ENCODE data around the gene SLC22A8. TPM values are rescaled to one million over a fixed set of nuclear protein-coding genes. Genes with fewer than 3 reads are reported as not detected.

The SLC22A8 gene
- total and polyA plus RNA-seq, 8 donors: 0.17 to 0.54 (median 0.37) TPM; not detected in 3

- DNase-seq (no peak), ATAC-seq (no peak)
- intact Hi-C loops (cut with DNase I): no loop called here
- Histone ChIP-seq H3K36me3 (no peaks in the 10 kb centered on the region), H3K27me3 (no peaks in the 10 kb centered on the region), H3K4me3 (no peak overlapping the region), H3K27ac (no peak overlapping the region), H3K4me1 (no peaks in the 10 kb centered on the region), H3K9me3 (no peaks in the 10 kb centered on the region)
- TF ChIP-seq CTCF (IDR thresholded peaks at IDR 0.05): no peak
Measured at GRCh38 chr11:62965574-62965973, 50.1 kb downstream of the SLC22A8 start.

- intact Hi-C loops (cut with DNase I): no loop called here
- no peak for TF ChIP-seq CTCF (IDR thresholded peaks at IDR 0.05)
- Histone ChIP-seq H3K4me3 (no peak overlapping the region), H3K27me3 (no peaks in the 10 kb centered on the region), H3K9me3 (no peaks in the 10 kb centered on the region), H3K4me1 (peaks cover 5 to 12% of the 10 kb centered on the region in 2 donors), H3K27ac (no peak overlapping the region), H3K36me3 (no peaks in the 10 kb centered on the region)
- DNase-seq (no peak), ATAC-seq (no peak)
Measured at GRCh38 chr11:62962391-62962790, 53.2 kb downstream of the SLC22A8 start.

GRCh38 chr11:62961017-62961570 is 54.5 kb downstream of the SLC22A8 start:
- intact Hi-C loops (cut with DNase I): no loop called here
- TF ChIP-seq CTCF (IDR thresholded peaks at IDR 0.05): no peak
- H3K9me3 ChIP-seq: no peaks in the 10 kb centered on the region
- peaks cover 5 to 12% of the 10 kb centered on the region in 2 donors for H3K4me1 ChIP-seq
- H3K4me3 ChIP-seq: no peak overlapping the region
- no peaks in the 10 kb centered on the region for H3K36me3 ChIP-seq
- H3K27me3 ChIP-seq: no peaks in the 10 kb centered on the region
- no peak overlapping the region for H3K27ac ChIP-seq
- ATAC-seq: no peak
- DNase-seq: no peak

- DNase-seq (no peak), ATAC-seq (no peak)
- no peak overlapping the region for H3K4me3 ChIP-seq
- H3K4me1 ChIP-seq: peaks cover 5 to 12% of the 10 kb centered on the region in 2 donors
- no peak for TF ChIP-seq CTCF (IDR thresholded peaks at IDR 0.05)
- no peaks in the 10 kb centered on the region for H3K27me3 ChIP-seq
- H3K36me3 ChIP-seq: no peaks in the 10 kb centered on the region
- H3K27ac ChIP-seq: no peak overlapping the region
- intact Hi-C loops (cut with DNase I): no loop called here
- no peaks in the 10 kb centered on the region for H3K9me3 ChIP-seq
Measured at GRCh38 chr11:62959422-62959980, 56.1 kb downstream of the SLC22A8 start.

GRCh38 chr11:62958547-62959421 is 56.9 kb downstream of the SLC22A8 start:
- Histone ChIP-seq H3K27ac (peak overlapping the region in 1 of 2 donors; percentile 21), H3K27me3 (no peaks in the 10 kb centered on the region), H3K4me1 (peaks cover 5 to 12% of the 10 kb centered on the region in 2 donors), H3K9me3 (no peaks in the 10 kb centered on the region), H3K36me3 (no peaks in the 10 kb centered on the region), H3K4me3 (no peak overlapping the region)
- peak; percentile 23 for ATAC-seq
- intact Hi-C loops (cut with DNase I): no loop called here
- no peak for TF ChIP-seq CTCF (IDR thresholded peaks at IDR 0.05)
- DNase-seq: peak in 2 of 4 donors; percentile 42 to 65

All from left lung (tissue), 10 donors.